ENCODE data around the gene ASMT. TPM values are rescaled to one million over a fixed set of nuclear protein-coding genes. Genes with fewer than 3 reads are reported as not detected.

The ASMT gene
- total and polyA plus RNA-seq, 5 donors: not detected

DNA sequence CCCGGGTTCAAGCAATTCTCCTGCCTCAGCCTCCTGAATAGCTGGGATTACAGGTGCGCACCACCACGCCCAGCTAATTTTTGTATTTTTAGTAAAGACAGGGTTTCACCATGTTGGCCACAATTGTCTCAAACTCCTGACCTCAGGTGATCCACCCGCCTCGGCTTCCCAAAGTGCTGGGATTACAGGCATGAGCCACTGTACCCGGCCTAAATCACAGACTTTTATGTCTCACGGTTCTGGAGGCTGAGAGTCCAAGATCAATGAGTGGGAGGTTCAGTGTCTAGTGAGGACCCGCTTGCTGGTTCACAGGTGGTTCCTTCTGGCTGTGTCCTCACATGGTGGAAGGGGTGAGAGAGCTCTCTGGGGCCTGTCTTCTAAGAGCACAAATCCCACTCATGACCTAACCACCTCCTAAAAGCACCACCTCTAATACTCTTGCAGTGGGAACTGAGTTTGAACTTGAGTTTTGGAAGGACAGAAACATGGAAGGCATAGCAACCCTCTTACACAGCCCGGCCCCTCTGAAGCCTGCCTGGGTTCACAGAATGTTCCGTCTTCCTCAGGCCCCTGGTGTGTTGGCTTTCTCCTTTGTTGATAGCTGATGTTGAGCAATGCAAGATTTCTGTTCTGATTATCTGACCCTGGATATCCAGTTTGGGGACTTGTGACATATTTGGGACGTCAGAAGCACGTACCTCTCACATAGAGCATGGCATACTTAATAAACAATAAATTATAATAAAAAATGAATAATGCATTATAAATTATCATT is 25.3 kb upstream of the ASMT start:
- DNase-seq: no peak
- no peaks in the 10 kb centered on the region for H3K9me3 ChIP-seq (ENCODE audit: control insufficient read depth, low read length)
- intact Hi-C loops (cut with DNase I): no loop called here
- ATAC-seq: no peak
- H3K4me1 ChIP-seq (ENCODE audit: control insufficient read depth, insufficient read depth, low read length): peaks cover 6% of the 10 kb centered on the region
- 85% methylated on average over 12 of the region's 12 CpGs for WGBS
- no peak overlapping the region for H3K27ac ChIP-seq (ENCODE audit: low read length)
- no peak overlapping the region for H3K4me3 ChIP-seq (ENCODE audit: low read length)
- H3K27me3 ChIP-seq (ENCODE audit: control insufficient read depth, insufficient read depth): no peaks in the 10 kb centered on the region

DNA sequence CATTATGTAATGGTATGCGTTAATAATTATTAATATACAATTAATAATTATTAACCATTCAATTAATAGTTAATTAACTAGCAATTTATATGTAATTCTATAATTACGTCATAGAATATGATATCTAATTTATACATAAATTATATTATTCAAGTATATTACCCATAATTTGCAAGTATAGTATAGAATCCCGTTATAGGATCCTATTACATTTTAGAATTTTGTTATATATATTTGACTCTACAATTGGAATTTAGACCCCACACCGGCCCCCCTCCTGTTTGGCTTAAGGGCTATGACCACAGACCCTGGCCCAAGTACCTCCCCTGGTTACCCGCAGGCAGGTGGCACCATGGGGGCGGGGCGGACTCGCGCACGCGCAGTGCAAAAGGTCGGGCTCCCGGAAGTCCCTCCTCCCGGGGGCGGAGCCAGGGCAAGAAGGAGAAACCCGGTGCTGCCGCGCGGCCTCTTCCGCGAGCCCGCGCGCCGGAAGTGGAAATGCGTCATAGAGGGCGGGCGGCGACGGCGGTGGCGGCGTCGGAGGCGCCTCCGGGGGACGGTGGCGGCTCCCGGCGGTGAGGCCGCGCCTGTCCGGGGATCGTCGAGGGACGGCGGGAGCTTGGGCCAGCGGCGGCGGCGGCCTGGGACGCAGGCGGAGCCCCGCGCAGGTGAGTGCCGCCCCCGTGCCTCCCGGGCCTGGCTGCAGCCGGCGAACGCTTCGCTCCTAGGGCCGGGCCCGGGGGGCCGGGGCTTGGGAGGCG is 23.6 kb upstream of the ASMT start, which contains the start of gene AKAP17A:
Gene AKAP17A, plus strand, starts transcription at position 503 of the 761 bp plus-strand sequence. CDS start 1,859 bp downstream, outside the sequence.
- H3K4me1 ChIP-seq (ENCODE audit: control insufficient read depth, insufficient read depth, low read length): peaks cover 6% of the 10 kb centered on the region
- ATAC-seq: peak; percentile 94 to 97
- peak within 1 kb of the TSS; percentile 94 for H3K4me3 ChIP-seq (ENCODE audit: low read length)
- H3K9me3 ChIP-seq (ENCODE audit: control insufficient read depth, low read length): no peaks in the 10 kb centered on the region
- intact Hi-C loops (cut with DNase I): no loop called here
- 2% methylated on average over 66 of the region's 66 CpGs for WGBS
- H3K27ac ChIP-seq (ENCODE audit: low read length): peak within 1 kb of the TSS; percentile 81
- DNase-seq: peak; percentile 95 to 99 (median 97)
- no peaks in the 10 kb centered on the region for H3K27me3 ChIP-seq (ENCODE audit: control insufficient read depth, insufficient read depth)

DNA sequence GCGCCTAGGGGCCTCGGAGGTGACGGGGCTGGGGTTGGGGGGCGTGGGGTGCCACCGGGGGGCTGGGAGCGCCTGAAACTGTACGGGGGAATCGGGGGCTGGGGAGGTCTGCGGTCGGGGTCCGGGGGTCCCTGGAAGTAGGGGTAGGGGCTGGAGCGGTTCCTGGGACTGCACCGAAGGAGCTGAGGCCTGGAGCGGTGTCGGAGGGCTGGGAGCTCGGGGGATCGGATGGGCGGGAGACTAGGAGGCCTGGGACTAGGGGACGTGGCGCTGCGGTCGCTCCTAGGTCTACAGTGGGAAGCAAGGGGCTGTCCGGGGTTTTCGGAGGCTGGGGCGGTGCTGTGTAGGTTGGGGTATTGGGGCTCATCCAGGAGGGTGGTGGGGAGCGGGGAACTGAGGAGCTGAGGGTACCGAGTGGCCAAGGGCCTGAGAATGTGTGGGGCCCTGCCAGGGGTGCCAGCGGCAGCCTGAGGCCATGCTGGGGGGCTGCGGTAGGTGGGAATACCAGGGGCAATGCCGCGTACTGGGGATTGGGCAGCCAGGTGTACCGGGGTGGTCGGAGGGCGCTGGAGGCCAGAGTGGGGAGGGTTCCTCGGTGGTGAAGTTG is 22.9 kb upstream of the ASMT start:
- ATAC-seq: peak; percentile 36
- peak overlapping the region; percentile 94 for H3K4me3 ChIP-seq (ENCODE audit: low read length)
- intact Hi-C loops (cut with DNase I): no loop called here
- WGBS: 1% methylated on average over 35 of the region's 35 CpGs
- H3K4me1 ChIP-seq (ENCODE audit: control insufficient read depth, insufficient read depth, low read length): peaks cover 6% of the 10 kb centered on the region
- no peaks in the 10 kb centered on the region for H3K9me3 ChIP-seq (ENCODE audit: control insufficient read depth, low read length)
- H3K27me3 ChIP-seq (ENCODE audit: control insufficient read depth, insufficient read depth): no peaks in the 10 kb centered on the region
- DNase-seq: peak in 2 of 3 donors; percentile 60 to 65
- H3K27ac ChIP-seq (ENCODE audit: low read length): peak overlapping the region; percentile 5

DNA sequence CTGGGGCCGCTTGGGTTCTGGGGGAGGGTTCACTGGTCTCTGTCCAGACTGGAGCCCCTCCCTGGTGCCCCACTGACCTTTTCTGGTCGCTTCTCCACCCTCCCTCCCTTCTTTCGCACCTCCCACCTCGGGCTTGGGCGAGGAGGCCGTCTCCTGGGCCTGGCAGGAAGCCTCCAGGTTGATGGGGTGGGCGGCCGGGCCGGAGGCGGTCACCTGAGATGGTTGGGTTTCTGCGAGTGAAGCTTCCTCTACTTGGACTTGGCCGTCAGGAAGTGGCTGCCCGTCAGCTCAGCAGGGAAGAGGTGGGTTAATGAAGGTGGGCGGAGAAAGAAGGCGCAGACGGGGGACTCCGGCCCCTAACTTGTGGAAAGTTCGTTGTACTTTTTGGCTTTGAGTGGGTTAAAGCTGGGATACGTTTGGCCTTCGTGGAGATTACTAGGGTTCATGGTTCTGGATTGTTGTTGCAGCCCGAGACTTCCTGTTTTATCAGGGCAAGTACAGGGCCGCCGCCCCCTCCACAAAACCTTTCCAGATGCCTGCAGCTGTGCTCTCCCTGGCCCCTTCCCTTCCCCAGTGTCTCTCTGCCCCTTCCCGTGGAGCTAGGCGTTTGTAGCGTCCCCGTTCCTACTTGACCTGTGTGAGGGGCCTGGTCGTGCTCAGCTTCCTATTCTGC is 22.3 kb upstream of the ASMT start:
- ATAC-seq (peak; percentile 12 to 64), DNase-seq (peak in 2 of 3 donors; percentile 62 to 66)
- Histone ChIP-seq H3K27me3 (ENCODE audit: control insufficient read depth, insufficient read depth) (no peaks in the 10 kb centered on the region), H3K4me1 (ENCODE audit: control insufficient read depth, insufficient read depth, low read length) (peaks cover 6% of the 10 kb centered on the region), H3K27ac (ENCODE audit: low read length) (peak overlapping the region; percentile 15), H3K9me3 (ENCODE audit: control insufficient read depth, low read length) (no peaks in the 10 kb centered on the region), H3K4me3 (ENCODE audit: low read length) (peak overlapping the region; percentile 94)
- WGBS: 1% methylated on average over 28 of the region's 28 CpGs
- intact Hi-C loops (cut with DNase I): no loop called here

DNA sequence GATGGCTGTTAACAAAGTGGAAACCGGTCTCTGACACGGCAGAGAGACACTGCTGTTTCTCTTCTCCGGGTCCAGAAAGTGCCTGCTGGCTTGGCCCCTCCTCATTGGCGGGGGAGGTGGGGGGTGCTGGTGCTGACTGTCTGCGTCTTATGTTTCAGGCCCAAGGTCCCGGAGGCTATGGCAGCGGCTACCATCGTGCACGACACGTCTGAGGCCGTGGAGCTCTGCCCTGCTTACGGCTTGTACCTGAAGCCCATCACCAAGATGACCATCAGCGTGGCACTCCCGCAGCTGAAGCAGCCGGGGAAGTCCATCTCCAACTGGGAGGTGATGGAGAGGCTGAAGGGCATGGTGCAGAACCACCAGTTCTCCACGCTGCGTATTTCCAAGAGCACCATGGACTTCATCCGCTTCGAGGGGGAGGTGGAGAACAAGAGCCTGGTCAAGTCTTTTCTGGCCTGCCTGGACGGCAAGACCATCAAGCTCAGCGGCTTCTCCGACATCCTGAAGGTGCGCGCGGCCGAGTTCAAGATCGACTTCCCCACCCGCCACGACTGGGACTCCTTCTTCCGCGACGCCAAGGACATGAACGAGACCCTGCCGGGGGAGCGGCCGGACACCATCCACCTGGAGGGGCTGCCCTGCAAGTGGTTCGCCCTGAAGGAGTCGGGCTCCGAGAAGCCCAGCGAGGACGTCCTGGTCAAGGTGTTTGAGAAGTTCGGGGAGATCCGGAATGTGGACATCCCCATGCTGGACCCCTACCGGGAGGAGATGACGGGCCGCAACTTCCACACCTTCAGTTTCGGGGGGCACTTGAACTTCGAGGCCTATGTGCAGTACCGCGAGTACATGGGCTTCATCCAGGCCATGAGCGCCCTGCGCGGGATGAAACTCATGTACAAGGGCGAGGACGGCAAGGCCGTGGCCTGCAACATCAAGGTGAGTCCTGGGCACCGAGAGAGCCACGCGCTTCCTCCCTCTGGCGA is 21.3 kb upstream of the ASMT start:
- ATAC-seq (no peak), DNase-seq (no peak)
- H3K27ac ChIP-seq (ENCODE audit: low read length): no peak overlapping the region
- intact Hi-C loops (cut with DNase I): no loop called here
- H3K27me3 ChIP-seq (ENCODE audit: control insufficient read depth, insufficient read depth): no peaks in the 10 kb centered on the region
- peaks cover 6% of the 10 kb centered on the region for H3K4me1 ChIP-seq (ENCODE audit: control insufficient read depth, insufficient read depth, low read length)
- no peak overlapping the region for H3K4me3 ChIP-seq (ENCODE audit: low read length)
- H3K9me3 ChIP-seq (ENCODE audit: control insufficient read depth, low read length): no peaks in the 10 kb centered on the region
- WGBS: 81% methylated on average over 60 of the region's 60 CpGs

DNA sequence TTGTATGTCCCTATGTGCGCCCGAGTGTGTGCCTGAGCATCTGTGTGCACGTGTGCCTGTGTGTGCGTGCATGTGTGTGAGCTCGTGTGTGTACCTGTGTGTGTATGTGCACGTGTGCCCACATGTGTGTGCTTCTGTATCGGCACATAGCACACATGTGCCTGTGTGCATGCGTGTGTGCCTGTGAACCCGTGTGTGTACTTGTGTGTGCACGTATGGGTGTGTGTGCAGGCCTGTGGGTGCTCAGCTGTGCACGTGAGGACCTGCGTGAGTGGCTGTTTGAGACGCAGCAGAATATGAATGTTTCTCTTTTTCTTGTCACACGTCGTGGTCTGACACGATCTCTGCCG is 19.2 kb upstream of the ASMT start:
- DNase-seq (no peak), ATAC-seq (no peak)
- Histone ChIP-seq H3K4me1 (ENCODE audit: control insufficient read depth, insufficient read depth, low read length) (peaks cover 6% of the 10 kb centered on the region), H3K27me3 (ENCODE audit: control insufficient read depth, insufficient read depth) (no peaks in the 10 kb centered on the region), H3K9me3 (ENCODE audit: control insufficient read depth, low read length) (no peaks in the 10 kb centered on the region), H3K27ac (ENCODE audit: low read length) (no peak overlapping the region), H3K4me3 (ENCODE audit: low read length) (no peak overlapping the region)
- intact Hi-C loops (cut with DNase I): no loop called here
- WGBS: 93% methylated on average over 17 of the region's 17 CpGs

DNA sequence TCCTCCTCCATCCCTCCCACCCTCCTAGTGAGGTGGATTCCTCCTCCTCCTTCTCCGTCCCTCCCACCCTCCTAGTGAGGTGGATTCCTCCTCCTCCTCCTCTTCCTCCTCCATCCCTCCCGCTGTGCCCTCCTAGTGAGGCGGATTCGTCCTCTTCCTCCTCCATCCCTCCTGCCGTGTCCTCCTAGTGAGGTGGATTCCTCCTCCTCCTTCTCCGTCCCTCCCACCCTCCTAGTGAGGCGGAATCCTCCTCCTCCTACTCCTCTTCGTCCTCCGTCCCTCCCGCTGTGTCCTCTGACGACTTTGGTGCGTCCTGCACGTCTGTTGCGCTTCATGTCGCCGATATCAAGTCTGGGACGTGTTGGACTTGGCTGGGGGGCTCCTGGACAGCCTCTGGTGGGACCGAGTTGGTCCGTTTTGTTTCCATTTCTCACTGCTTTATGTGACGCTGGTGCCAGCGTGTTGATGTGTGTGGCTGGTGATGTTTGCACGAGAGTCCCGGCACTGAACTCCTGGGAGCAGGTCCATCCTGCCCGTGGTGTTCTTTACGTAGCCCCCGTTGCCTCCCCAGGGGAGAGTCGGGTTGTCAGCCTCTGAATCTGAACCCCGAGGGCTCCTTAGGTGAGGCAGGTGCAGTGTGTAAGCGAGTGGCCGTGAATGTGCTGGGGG is 18.0 kb upstream of the ASMT start:
- Histone ChIP-seq H3K4me3 (ENCODE audit: low read length) (no peak overlapping the region), H3K27me3 (ENCODE audit: control insufficient read depth, insufficient read depth) (no peaks in the 10 kb centered on the region), H3K27ac (ENCODE audit: low read length) (no peak overlapping the region), H3K4me1 (ENCODE audit: control insufficient read depth, insufficient read depth, low read length) (peaks cover 6% of the 10 kb centered on the region), H3K9me3 (ENCODE audit: control insufficient read depth, low read length) (no peaks in the 10 kb centered on the region)
- DNase-seq: no peak
- ATAC-seq: no peak
- intact Hi-C loops (cut with DNase I): no loop called here
- 82% methylated on average over 26 of the region's 30 CpGs for whole genome bisulfite sequencing

DNA sequence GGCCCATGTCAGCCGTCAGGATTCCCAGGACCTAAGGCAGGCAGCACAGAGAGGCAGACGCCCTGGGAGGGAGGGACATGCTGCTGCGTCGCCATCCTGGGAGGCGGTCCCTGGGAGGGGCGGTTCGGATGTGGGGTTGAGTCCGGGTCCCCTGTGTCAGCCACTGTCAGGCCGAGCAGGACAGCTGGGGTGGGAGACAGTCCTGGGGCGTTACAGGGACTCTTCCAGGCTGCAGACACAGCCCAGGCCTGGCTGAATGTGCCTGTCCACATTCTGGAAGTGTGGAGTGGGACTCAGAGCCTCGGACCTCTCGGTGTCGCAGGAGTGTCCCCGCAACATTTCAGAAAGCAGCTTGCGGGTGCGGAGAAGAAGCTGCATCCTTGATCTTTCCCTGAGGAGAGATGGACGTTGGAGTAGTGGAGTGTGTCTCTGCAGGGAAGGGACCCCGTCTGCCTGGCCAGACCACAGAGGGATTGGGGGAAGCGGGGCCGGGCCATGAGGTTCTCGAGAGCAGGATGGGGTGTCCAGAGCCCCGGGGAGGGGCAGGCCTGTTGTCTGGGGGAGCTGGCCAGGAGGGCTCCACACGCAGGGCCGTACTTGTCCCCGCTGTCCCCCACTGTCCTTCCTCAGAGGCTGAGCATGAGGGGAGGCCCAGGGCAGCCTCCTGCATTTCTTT is 17.4 kb upstream of the ASMT start:
- no peak for DNase-seq
- ATAC-seq: no peak
- Histone ChIP-seq H3K4me3 (ENCODE audit: low read length) (no peak overlapping the region), H3K27ac (ENCODE audit: low read length) (no peak overlapping the region), H3K9me3 (ENCODE audit: control insufficient read depth, low read length) (no peaks in the 10 kb centered on the region), H3K27me3 (ENCODE audit: control insufficient read depth, insufficient read depth) (no peaks in the 10 kb centered on the region), H3K4me1 (ENCODE audit: control insufficient read depth, insufficient read depth, low read length) (peaks cover 6% of the 10 kb centered on the region)
- WGBS: 86% methylated on average over 25 of the region's 25 CpGs
- intact Hi-C loops (cut with DNase I): no loop called here

DNA sequence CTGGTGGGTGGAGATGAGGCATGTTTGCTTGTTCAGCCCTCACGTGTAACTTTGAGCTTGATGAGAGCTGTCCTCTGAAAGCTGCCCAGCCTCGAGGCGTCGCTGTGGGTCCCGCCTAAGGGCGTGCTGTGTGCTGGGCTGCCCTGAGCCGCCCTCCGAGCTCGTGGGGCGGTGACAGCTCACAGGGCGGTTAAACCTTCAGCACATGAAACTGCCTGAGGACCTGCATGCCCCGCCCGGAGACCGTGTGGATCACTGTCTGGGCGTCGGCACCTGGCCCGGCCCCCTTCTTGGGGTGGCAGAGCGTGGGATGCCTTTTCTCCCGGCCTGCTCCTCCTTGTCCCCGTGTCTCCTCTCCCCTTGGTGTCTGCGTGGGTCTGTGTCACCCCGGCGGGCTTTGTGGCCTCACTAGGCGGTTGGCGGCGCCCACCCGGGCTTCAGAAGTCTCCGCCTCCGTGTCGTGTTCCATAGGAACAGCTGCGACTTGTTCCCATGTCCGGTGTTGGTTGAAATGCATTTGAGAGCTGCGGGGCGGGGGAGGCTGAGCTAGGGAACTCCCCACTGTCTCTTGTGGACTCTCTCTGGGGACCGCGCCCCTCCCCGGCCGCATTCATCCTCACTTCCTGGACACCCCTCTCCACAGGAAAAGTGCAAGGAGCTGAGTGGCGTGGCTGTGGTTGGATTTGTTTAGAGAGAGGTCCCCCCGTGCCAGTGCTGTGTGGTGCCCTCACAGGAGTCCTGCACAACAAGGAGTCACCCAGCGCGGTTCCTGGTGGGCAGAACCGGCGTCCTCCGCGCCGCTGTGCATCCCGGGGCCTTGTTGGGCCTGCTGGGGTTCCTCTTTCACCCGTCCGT is 16.6 kb upstream of the ASMT start:
- H3K4me3 ChIP-seq (ENCODE audit: low read length): no peak overlapping the region
- H3K27me3 ChIP-seq (ENCODE audit: control insufficient read depth, insufficient read depth): no peaks in the 10 kb centered on the region
- WGBS: 85% methylated on average over 50 of the region's 50 CpGs
- no peak overlapping the region for H3K27ac ChIP-seq (ENCODE audit: low read length)
- ATAC-seq (peak in 1 of 2 donors; percentile 4), DNase-seq (peak in 1 of 3 donors; percentile 60)
- peaks cover under 1% of the 10 kb centered on the region for H3K4me1 ChIP-seq (ENCODE audit: control insufficient read depth, insufficient read depth, low read length)
- H3K9me3 ChIP-seq (ENCODE audit: control insufficient read depth, low read length): no peaks in the 10 kb centered on the region
- intact Hi-C loops (cut with DNase I): no loop called here

Data from right cardiac atrium (tissue), 5 donors.